Upper lobe of left lung (tissue), 4 donors: ENCODE results near the gene CFAP43.

Experiments
- POLR2A ChIP-seq, 4 donors: fragments of 450-650 bp; IDR thresholded peaks; one replicate each; pipeline ENCODE4 v1.5.1; 2016 to 2017; ENCODE audit warnings: antibody characterized with exemption in 4 of 4, mild to moderate bottlenecking in 2 of 4
- POLR2AphosphoS5 ChIP-seq, 2 donors: sonication (generic); formaldehyde crosslinking; IDR thresholded peaks; one replicate each; pipeline ENCODE4 v1.5.1; 2017; ENCODE audit warnings: antibody characterized with exemption in 2 of 2

DNA sequence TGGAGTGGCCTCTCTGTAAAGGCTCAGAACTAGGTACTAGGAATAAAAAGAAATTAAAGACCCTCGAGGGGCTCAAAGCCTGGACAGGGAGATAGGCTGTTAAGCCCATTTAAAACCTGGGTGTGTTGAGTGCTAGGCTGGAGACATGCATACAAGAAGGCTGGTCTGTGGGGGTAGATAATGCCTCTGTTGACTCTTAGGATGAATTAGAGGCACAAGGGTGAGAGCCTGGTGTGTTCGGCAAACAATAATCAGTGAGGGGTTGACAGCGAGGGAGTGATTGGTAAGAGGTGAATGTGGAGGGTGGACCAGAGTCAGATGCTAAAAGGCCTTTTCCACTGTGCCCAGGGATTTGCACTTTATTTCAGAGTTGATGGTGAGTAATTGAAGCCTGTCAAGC, 49.5 kb upstream of the CFAP43 start:
- no peak for TF ChIP-seq POLR2A (IDR thresholded peaks at IDR 0.05)
- no peak for TF ChIP-seq POLR2AphosphoS5 (IDR thresholded peaks at IDR 0.05)
